ENCODE measurements around the gene ZBTB38.

GRCh38 chr3:141375381-141376301 lies 7.3 kb downstream of the ZBTB38 start:
- TF ChIP-seq CTCF (IDR thresholded peaks at IDR 0.05) (no peak), ZFX (IDR thresholded peaks at IDR 0.05; ENCODE audit: borderline replicate concordance) (no peak)

Data from 22Rv1 (cell line).